Right hindlimb (tissue), 1 donor: ENCODE data around the gene PITPNM3.
"Not testable (repeated sequence)": the region's sequence is repeated elsewhere in the genome, so short reads cannot be mapped to it uniquely, and the experiment has no call there.

ENCODE experiments used
- DNase-seq: peaks from one replicate; pipeline ENCODE4 v3.0.0-alpha.2; 2018

Gene PITPNM3

GRCh38 chr17:6497496-6498221 lies 58.7 kb downstream of the PITPNM3 start:
- no peak for DNase-seq

- DNase-seq, result peak; percentile 36
These were observed 59.5 kb downstream of the PITPNM3 start for GRCh38 chr17:6496640-6497441.

- no peak for DNase-seq
These were observed 60.3 kb downstream of the PITPNM3 start for GRCh38 chr17:6496116-6496481.

DNA sequence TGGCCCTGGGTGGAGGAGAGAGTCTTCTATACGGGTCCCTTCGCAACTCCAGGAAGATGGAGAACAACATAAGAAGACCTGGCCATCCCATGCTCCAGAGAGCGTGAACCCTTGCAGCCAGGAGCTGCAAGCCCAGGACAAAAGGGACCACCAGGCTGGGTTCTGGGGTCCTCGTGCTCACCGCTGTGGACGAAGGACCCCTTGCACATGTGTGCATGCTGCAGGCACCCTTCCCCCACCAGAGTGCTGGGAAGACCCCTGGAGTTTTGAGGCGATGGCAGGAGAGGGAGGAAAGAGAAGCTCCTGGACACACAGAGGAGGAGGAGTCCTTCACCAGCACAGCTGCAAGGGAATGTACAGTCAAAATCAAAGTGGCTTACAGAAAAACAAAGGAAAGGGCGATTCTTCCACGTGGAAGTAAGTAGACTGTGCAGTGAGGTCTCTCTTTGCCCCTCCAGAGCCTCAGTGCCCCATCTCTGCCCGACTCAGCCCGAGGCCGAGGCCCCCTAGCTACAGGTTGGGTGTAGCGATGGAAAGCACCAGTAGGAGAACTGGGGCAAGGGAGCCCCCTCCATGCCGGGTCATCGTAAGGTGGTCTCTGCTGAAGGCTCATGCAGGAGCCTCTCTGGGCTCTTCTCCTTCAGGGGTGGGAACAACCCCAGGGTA lies 60.8 kb downstream of the PITPNM3 start:
- no peak for DNase-seq

GRCh38 chr17:6494239-6494941 lies 62.0 kb downstream of the PITPNM3 start:
- DNase-seq, result no peak

GRCh38 chr17:6492892-6493674 lies 63.3 kb downstream of the PITPNM3 start:
- no peak for DNase-seq

DNA sequence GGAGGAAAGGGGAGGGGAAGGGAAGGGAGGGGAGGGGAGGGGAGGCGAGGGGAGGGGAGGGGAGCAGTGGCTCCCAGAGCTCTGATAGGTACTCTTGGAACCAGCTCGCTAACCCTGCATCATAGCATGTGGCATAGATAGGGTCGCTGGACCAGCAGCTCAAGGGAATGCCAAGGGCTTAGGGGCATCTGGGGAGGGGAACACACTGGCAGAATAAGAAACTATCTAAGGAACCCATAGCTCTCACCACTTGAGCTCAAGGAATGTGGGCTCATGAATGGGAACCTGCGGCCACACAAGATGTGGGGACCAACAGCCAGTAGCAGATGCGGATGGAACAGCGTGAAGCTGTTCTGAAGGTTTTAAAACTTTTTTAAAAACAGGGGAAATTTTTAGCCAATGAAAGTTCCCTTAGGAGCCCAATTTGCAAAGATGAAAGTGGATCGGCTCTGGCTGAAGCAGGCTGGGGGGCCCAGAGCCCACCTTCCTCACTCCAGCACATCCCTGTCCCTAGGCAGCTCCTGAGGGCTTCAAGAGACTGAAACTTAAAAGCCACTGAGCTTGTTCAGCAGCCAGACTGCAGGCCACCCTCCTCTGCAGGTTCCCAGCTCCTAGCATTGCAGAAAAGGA lies 65.2 kb downstream of the PITPNM3 start:
- DNase-seq, result no peak

GRCh38 chr17:6489016-6489550 lies 67.3 kb downstream of the PITPNM3 start:
- DNase-seq, result no peak

DNA sequence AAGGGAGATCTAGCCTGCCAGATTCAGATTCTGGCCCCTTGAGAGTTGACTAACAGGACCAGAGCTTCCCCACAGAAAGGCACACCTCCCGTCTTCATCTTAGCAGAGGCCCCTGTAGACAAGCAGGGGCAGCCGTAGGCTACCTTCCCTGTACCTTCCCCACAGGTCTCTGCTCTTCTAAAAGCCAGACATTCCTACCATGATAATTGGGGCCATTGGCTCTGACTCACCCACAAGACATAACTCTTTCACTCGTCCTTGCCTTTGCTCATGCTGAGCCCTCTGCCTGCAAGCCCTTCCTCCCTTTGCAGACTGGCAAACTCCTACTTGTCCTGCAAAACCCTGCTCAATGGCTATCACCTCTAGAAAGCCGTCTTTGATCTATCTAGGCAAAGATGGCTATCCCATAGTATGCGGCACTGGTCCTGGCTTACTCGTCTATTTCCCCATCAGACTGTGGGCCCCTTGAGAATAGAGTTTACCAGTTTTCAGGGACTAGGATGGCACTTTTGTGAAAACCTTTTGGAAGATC lies 68.3 kb downstream of the PITPNM3 start:
- DNase-seq, result no peak

- peak; percentile 62 for DNase-seq
These were observed 68.9 kb downstream of the PITPNM3 start for GRCh38 chr17:6487251-6488007.

DNA sequence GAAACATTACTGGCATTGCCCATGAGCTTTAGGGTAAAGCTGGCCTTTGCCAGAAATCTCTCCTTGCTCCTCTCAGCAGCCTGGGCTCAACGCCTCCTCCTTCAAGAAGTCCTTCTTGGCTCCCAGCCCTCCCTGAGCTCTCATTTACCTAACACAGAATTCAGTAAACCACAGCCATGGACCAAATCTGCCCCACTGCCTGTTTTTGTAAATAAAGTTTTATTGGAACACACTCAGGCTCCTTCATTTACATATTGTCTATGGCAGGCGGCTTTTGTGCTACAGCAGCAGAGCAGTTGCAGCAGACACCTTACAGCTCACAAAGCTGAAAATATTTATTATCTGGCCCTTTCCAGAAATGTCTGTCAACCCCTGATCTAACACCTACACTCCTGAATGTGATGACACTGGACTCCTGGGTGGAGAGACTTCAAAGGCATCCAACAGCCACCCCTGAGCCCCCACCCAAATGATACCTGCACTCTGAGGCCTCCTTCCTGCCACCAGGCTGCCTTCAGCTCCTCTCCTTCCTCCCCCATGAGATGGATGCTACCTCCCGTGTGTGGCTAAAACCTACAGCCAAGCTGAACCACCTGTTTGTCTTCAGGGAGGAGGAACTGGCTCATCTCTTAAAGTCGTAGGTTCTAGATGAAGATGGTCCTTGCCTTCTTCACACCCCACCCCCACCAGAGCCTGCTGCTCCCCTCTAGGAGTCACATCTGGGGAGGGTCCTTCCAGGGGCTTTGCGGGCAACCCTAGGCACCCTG lies 70.5 kb downstream of the PITPNM3 start:
- DNase-seq, result no peak

DNA sequence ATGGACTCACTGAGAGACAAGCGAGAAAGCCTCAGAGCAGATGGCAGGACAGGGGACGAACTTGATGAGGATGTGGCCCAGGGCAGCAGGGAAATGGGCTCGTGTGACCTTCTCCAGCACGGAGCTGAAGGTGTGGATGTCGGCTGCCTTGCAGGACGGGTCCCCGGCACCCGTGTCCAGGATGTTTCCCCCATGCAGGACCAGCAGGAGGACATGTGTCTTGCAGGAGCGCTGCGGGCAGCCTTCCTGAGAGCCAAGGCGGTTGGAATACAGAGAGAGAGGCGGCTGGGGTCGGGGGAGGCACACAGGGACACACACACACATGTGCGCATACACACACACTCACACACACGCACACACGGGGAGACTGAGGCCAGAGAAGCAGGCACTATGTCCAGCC lies 72.8 kb downstream of the PITPNM3 start:
- no peak for DNase-seq

DNA sequence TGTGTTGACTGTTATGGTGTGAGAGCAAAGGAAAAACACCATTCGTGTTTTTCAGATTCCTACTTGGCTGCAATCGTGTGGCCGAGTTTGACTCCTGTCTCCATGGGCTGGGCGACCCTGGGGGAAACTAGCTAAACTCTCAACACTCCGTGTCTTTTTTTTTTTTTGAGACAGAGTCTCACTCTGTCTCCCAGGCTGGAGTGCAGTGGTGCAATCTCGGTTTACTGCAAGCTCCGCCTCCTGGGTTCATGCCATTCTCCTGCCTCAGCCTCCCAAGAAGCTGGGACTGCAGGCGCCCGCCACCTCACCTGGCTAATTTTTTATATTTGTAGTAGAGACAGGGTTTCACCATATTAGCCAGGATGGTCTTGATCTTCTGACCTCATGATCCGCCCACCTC lies 73.6 kb downstream of the PITPNM3 start:
- DNase-seq, result not testable (repeated sequence)

DNA sequence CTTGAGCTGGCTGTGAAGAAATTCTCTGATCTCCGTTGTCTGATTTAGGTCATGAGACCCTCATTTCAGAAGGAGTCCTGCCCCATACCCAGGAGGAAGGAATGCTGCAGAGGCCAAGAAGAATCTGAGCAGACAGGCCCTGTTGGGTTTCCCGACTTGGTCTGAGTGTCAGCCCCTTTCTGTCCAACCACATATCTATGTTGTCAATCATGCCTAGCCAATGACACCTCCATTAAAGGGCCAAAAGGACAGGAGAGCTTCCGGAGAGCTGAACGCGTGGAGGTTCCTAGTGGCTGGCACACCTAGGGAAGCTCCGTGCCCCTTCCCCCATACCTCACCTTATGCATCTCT lies 74.3 kb downstream of the PITPNM3 start:
- DNase-seq, result no peak

GRCh38 chr17:6480303-6480675 lies 76.1 kb downstream of the PITPNM3 start:
- DNase-seq, result no peak

GRCh38 chr17:6479622-6480302 lies 76.6 kb downstream of the PITPNM3 start:
- no peak for DNase-seq

DNA sequence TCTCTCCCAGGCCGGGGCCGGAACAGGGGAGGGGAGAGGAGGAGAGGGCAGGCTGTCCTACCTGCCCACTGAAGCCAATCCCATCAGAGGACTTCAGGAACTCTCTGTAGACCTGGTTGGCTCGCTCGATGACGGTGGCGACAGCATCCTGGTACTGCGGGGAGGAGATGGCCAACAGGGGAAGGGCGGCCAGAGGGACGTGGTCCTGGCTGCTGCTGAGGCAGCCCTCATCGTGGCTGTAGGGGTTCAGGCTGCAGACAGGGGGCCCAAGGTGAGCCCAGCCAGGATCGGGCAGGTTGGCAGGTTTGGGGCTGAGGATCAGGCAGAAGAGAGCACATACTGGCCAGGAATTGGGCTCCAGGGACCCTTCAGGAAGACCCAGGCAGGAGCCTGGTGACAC lies 77.9 kb downstream of the PITPNM3 start:
- DNase-seq, result no peak

GRCh38 chr17:6477831-6478383 lies 78.4 kb downstream of the PITPNM3 start:
- no peak for DNase-seq

GRCh38 chr17:6476810-6477179 lies 79.6 kb downstream of the PITPNM3 start:
- no peak for DNase-seq
